D721Med (cell line): Measurements from ENCODE around the gene SUSD4.

Source experiments
- DNase-seq: peaks from one replicate; pipeline ENCODE4 v3.0.0; 2011; ENCODE audit warnings: low spot score; ENCODE audit not compliant: insufficient read length
- FAIRE-seq: peaks from 2 replicates; lab custom pipeline; 2011; peaks lifted over from hg19 to GRCh38; lab: Jason Lieb, UNC
- CTCF ChIP-seq: IDR thresholded peaks from 2 replicates; pipeline ENCODE4 v1.5.1; 2012; ENCODE audit warnings: mild to moderate bottlenecking, control low read depth; ENCODE audit not compliant: insufficient read depth; ENCODE audit errors: missing control alignments

The SUSD4 gene

GRCh38 chr1:223223091-223223995 is 140.6 kb downstream of the SUSD4 start:
- no peak for DNase-seq
- FAIRE-seq: no peak
- TF ChIP-seq CTCF: no peak

GRCh38 chr1:223222377-223222776 is 141.6 kb downstream of the SUSD4 start:
- no peak for DNase-seq
- no peak for FAIRE-seq
- TF ChIP-seq CTCF: no peak

- no peak for TF ChIP-seq CTCF
- DNase-seq (no peak), FAIRE-seq (no peak)
These were observed 142.3 kb downstream of the SUSD4 start for GRCh38 chr1:223221686-223222085.

GRCh38 chr1:223219846-223220610 is 143.9 kb downstream of the SUSD4 start:
- no peak for TF ChIP-seq CTCF
- no peak for DNase-seq
- FAIRE-seq: no peak

GRCh38 chr1:223219318-223219635 is 144.7 kb downstream of the SUSD4 start:
- no peak for TF ChIP-seq CTCF
- no peak for DNase-seq
- FAIRE-seq: no peak

- DNase-seq (no peak), FAIRE-seq (no peak)
- TF ChIP-seq CTCF: no peak
These were observed 146.2 kb downstream of the SUSD4 start for GRCh38 chr1:223217781-223218180.
